EL (cell line): ENCODE data around the gene CD53.

Experiments used
- DNase-seq: peaks from one replicate; pipeline ENCODE4 v3.0.0-alpha.2; 2016

The CD53 gene

DNA sequence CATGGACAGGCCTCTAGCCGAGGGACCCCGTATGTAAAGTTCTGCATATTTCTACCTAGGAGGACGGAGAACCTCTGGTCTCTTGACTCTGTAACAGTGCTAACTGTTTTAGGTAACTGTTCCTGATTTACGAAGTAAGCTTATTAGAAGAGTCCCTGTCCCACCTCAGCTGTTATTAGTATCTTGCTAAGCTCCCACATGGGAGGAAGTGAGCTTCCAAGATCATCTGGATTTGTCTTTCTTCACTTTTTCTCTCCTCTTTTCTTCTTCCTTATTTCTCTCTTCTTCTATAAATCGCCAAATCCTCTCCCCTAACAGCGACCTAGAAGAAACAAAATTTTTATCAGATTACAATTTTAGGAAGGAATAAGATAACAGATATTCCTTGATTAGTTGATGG lies 4.4 kb downstream of the CD53 start:
- DNase-seq, result no peak

DNA sequence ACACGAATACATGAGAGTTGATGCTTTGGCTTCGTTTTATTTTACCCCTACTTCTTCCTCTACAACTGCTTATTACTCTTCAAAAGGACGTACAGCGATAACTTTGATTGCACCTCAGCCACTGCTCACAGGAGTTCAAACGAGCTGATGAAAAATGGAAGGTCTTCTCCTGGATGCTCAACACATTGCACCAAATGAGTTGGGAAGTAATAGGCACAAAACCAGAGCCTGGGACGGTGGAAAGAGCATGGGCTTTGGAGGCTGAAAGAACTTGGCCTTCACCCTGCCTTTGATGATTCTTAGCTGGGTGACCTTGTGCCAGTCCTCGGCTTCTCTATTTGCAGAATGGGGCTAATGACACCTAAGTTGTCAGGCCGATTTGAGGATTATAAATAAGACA lies 4.8 kb downstream of the CD53 start:
- DNase-seq, result no peak

DNA sequence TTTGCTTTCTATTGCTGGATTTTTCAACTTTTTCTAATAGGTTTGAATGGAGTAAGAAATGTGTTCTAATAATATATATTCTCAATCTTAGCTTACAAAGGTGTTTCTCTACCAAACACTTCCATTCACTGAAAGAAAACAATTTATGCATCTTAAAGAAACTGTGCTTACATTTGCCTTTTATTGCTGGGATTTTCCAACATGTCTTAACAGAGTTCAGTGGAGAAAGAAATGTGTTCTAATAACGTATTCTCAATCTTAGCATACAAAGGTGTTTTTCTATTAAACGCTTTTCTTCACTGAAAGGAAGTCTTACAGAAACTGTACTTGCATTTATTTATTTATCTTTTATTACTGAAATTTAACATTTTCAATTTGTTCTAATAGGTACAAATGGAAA lies 5.6 kb downstream of the CD53 start:
- no peak for DNase-seq

DNA sequence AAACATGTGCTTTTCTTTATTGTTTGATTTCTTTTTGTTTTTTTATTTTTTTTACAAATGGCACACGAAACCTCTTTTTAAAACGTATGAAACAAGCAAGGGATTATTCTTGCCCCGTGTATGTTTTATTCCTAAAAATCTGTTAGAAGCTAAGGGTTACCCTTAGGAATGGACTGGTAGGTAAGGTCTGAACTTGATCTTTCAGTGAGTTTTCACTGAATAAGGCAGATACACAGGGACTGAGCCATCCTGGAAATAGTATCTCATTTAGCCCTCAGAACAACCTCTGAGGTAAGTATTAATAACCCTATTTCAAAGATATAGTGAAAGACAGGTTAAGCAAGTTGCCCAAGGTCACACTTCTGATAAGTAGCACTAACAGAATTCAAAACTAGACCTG lies 6.0 kb downstream of the CD53 start:
- DNase-seq, result no peak

DNA sequence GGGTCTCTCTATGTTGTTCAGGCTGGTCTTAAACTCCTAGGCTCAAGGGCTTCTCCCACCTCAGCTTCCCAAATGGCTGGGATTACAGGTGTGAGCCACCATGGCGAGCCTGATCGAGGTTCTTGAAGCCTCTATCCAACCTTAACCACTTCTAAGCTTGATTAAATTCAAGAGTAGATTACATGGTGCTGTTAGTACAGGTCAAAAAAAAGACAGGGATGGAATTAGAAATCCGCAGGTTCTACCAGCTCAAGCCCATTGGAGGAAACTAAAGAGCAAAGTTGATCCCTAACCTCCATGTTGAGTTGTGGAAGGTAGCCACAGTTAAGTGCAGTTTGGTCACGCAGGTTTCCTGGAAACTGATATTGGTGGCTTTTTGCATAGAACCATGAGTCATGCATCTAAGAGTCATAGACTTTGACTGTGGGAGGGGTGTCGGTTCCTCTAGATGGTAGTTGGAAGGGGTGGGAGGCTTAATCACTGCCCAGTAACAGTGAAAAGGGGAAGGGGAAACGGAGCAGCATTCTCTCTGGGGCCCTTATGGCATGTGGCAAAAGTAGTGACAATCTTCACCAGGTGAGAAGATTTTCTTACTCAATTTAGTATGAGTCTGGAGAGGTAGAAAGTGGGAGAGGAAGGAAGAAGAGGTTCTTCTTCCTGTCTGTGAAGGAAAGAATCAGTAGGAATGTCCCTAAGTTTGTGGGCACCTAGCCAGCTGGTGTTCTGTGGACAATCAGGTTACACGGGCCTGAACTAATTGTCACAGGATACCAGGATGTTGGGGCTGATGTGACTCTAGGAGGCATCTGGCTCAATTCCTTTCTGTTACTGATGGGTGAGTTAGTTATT lies 7.0 kb downstream of the CD53 start:
- DNase-seq, result no peak

DNA sequence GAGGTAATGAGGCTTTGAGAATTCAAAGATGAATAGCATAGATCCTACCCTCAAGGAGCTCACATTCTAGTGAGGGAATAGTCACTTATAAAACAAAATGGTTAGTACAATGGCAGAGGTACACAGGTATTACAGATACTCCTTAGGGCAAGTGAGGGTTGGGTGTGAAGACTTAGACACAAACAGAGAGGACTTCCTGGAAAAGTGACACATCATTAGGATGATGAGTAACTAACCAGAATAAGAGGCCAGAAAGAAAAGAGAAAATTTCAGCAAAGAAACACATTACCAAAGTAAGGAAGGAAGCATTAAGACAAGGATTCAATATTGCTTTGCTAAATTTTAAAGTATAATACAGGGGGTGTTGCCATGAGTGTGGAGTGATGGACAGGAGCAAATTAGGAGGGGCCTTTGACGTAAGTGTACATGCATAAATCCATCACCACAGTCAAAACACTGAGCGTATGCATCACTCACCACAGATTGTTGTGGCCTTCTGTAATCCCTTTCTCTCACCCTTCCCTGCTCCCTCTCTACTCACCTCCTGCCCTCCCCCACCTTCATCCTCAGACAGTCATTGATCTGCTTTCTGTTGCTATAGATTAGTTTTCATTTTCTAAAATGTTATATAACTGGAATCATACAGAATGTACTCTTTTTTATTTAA lies 7.9 kb downstream of the CD53 start:
- DNase-seq, result no peak

DNA sequence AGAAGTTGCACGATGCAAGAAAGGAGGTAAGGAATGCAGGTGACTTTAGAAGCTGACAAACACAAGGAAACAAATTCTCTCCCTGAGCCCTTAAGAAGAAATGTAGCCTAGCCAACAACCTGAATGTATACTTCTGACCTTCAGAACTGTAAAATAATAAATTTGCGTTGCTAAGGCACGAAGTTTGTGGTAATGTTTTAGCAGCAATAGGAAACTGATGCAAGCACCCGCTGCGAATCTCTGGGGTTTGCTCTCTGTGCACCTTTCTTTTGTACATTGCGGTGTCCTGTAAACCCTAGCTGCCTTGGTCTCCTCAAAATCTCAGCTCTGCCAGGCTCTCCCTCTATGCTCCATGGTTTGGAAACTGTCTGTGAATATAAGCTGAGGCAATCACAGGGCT lies 15.1 kb downstream of the CD53 start:
- DNase-seq, result no peak

DNA sequence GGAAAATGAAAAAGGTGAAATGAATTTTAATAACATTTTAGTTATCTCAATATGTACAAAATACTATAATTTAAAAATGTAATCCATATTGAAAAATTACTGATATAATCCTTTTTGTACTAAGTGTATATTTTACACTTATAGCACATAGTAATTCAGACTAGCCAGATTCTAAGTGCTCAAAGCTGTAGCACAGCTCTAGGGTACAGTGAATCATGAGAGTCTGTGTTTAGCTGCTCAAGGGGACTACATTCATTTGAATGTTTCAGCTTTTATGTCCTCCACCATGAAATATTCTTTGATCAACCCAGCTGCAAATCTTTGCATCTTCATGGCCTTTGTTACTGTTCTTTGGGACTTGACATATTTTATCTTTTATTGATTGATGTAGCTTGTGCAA lies 15.7 kb downstream of the CD53 start:
- no peak for DNase-seq

DNA sequence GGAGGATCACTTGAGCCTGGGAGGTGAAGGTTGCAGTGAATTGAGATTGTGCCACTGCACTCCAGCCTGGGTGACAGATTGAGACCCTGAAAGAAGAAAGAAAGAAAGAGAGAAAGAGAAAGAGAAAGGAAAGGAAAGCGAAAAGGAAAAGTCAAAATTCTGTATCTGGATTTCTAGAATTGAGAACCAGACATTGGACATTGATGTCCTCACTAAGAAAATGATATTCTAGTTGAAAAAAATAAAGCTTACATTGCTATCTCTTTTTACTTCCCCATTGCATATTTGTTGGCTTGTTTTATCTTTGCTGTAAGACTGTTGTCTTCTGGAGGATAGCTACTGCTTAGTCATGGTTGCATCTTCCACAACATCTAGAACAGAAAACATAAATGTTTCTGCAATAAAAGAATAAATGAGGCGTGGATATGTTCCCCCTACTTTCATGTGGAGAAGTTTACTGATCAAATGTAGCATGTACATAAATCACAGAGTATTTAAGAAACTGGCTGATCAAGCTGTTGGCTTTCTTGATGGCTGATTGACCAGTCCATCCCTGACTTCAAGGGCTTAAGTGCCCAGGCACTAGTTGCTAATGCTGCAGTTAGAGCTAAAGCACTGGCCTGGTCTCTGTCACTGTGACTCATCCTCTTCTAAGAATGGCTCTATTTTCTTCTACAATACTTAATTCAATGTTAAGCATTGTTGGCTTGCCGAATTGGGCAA lies 17.7 kb downstream of the CD53 start:
- no peak for DNase-seq

DNA sequence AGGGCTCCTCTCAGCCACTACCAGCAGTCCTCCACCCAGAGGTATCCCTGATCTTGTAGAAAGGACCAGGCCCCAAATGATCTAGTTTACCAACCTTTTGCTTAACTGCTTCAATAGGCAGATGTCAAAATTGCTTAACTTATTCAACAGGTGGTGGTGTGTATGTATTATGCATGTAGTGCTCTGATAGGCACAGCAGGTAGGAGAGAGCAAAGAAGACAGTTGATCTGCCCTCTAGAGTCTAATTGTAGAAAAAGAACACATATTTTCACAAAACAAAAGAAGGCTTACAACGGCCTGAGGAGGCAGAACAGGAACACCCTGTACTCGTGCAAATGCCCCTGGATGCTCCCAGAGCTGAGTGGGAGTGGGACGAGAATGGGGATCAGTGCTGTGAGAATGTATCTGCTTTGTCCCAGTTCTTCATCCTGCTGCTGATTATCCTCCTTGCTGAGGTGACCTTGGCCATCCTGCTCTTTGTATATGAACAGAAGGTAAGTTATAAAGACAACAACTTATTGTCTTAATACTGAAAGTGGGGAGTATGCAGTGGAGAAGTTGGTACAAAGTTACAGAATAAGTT lies 21.1 kb downstream of the CD53 start:
- no peak for DNase-seq

DNA sequence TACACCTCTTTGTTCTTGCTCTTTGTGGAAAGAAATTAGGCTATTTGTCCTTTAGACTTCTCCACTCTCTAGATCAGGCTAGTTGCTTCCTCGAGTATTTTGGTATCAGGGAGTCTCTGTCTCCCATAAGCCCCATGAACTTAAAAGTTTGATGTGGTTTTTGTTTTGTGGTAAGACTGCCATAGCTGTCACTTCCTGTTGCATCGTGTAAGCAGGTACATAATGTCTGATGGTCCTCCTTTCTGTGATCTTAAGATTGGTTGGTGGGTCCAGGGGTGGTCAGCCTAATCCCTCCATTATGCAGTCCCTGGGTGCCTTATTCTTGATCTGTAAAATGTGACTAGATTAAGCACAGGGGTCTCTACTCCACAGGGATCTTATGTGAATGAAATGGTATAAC lies 23.1 kb downstream of the CD53 start:
- no peak for DNase-seq

DNA sequence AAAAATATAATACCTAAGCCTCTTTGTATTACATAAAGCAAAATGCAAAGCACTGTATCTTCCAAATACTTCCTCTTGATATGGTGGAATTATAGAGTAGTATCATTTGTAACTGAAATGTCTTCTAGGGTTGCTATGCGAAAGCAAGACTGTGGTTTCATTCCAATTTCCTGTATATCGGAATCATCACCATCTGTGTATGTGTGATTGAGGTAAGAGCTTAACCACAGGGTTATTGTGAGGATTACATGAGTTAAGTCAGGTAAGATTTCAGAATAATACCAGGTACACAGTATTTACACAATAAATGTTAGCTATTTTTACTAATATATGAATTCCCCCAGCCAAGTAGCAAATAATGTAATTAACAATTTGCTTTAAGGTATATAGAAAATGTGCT lies 24.7 kb downstream of the CD53 start:
- no peak for DNase-seq

DNA sequence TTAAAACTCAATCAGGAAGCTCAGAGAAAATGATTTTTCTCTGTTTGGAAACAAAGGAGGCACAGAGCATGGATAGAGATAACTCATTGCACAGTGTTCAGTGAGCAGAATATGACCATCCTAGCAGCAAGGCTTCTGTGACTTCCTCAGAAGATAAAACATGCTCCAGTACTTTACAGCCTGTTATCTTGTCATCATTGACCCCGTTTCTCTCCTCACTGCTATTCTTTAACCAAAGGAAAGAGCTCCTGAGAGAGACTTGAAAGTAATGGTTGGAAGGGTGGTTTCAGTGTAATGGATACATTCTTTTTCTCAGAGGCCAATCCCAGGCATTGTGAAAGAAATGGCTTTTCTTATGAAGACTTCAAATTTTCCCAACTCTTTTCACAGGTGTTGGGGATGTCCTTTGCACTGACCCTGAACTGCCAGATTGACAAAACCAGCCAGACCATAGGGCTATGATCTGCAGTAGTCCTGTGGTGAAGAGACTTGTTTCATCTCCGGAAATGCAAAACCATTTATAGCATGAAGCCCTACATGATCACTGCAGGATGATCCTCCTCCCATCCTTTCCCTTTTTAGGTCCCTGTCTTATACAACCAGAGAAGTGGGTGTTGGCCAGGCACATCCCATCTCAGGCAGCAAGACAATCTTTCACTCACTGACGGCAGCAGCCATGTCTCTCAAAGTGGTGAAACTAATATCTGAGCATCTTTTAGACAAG lies 25.9 kb downstream of the CD53 start:
- no peak for DNase-seq

DNA sequence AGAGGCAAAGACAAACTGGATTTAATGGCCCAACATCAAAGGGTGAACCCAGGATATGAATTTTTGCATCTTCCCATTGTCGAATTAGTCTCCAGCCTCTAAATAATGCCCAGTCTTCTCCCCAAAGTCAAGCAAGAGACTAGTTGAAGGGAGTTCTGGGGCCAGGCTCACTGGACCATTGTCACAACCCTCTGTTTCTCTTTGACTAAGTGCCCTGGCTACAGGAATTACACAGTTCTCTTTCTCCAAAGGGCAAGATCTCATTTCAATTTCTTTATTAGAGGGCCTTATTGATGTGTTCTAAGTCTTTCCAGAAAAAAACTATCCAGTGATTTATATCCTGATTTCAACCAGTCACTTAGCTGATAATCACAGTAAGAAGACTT lies 26.5 kb downstream of the CD53 start:
- no peak for DNase-seq

DNA sequence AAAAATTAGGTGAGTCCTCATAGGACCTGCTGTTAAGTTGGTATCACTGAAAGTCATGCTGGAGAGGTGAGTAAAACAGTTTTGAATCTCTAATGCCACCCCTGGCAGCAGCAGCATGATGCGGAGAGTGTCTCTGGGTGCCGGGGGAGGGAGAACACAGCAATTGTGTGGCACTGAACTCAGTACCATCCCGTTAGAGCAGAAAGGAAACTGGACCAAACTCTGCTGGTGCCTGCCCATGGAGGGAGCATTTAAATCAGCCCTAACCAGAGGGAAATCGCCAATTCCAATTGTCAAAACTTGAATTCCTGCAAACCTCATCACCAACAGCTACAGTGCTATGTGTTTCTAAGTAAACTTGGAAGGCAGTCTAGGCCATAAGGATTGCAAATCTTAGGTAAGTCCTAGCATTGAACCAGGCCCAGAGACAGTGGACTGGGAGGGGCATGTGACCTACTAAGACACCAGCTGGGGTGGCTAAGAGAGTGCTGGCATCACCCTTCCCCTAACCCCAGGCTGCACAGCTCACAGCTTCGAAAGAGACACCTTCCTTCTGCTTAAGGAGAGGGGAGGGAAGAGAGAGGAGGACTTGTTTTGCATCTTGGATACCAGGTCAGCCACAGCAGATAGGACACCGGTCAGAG lies 30.0 kb downstream of the CD53 start:
- no peak for DNase-seq

DNA sequence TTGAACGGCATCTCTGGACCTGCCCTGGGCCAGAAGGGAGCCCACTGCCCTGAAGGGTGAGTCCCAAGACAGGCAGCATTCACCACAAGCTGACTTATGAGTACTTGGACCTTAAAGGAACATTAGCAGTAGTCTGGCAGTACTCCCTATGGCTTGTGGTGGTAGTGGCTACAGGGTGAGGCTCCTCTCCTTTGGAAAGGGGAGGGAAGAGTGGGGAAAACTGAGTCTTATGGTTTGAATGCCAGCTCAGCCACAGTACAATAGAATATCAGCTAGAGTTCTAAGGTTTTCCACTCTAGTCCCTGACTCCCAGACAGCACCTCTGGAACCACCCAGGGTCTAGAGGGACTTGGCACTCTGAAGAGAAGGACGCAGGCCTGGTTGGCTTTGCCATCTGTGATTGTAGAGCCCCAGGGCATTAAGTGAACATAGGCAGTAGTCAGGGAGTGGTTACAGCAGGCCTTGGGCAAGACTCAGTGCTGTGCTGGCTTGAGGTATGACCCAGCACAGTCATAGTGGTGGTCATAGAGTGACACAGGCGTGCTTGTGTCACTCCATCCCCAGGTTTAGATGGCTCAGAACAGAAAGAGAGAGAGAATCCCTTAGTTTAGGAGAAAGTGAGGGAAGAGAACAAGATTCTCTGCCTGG lies 31.0 kb downstream of the CD53 start:
- DNase-seq, result no peak

DNA sequence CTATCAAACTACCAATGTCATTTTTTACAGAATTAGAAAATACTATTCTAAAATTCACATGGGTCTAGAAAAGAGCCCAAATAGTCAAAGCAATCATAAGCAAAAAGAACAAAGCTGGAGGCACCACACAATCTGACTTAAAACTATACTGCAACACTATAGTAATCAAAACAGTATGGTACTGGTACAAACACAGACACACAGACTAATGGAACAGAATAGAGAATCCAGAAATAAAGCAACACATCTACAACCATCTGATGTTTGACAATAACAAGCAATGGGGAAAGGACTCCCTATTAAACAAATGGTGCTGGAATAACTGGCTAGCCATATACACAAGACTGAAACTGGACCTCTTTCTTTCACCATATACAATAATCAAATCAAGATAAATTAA lies 39.8 kb downstream of the CD53 start:
- DNase-seq, result no peak

DNA sequence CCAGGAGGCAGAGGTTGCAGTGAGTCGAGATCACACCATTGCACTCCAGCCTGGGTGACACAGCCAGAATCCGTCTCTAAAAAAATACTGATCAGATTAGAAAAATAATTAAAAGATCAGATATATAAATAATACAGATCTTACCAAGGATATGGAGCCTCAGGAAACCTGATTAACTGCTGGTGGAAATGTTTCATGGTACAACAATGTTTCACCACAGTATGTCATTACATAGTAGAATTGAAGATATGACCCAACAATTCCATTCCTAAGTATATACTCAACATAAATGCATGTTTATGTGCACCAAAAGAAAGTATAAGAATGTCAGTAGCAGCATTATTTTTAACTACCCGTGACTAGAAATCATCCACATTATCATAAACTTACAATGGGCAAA lies 41.7 kb downstream of the CD53 start:
- DNase-seq, result peak; percentile 23

DNA sequence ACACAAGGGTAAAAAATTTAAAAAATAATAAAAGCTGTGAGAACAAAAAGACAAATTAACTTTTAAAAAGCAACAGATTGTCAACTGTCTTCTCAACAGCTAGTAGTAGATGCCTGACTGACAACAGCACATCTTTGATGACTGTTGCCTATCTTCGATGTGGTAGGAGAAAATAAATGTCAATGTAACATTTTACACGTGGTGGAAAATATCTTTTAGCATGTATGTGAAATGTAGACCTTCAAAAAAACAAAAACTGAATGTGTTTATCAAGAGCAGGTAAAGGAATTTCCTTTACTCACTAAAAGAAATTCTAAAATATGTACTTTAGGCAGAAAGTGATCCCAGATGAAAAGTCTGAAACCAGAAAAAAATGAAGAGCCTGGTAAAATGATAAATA lies 42.9 kb downstream of the CD53 start:
- no peak for DNase-seq

DNA sequence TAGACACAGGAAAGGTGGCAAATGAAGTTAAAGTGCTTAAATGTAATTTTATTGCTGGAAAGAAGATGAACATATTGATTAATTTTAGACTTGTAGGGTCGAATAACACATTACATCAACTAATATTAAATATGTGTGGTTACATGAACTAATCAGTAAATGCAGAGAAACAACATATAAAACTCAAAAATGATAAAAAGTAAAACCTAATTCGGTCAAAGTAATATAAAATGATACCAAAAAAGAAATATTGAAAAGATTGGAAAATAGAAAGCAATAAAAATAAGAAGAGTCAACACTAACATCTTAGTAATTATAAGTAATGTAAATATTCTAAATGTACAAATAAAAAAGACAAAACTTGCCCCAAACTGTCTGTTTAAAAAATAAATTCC lies 43.3 kb downstream of the CD53 start:
- DNase-seq, result no peak

DNA sequence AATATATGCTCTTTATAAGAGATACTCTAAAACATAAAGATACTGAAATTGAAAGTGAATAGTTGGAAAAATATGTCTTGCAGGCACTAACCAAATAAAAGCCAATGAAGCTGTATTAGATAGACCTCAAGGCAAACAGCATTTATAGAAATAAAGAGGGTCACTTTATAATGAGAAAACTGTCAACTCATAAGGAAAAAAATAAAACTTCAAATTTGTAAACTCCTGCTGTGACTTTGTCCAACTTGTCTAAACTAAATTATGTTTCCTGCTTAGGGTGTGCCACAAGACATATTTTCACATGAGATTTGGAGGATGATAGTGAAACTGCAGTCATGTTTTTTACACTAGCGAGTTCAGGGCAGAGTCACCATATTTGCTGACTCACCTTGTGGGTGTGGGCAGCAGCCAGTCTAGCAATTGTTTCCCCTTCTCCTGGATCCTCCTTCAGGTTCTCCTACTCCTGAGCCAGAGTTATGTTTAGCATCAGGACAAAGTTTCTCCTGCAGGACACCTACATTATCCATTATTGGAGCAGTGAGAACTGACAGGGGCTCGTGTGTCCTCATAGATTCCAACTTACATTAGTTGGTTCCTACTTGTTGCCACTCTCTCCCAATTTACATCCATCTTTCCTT lies 43.8 kb downstream of the CD53 start:
- peak; percentile 57 for DNase-seq
